Dermis blood vessel endothelial cell (primary cell): ENCODE measurements around the gene ZNF277. TPM values are rescaled to one million over a fixed set of nuclear protein-coding genes. Genes with fewer than 3 reads are reported as not detected.

Source experiments
- DNase-seq: peaks from one replicate; pipeline ENCODE4 v3.0.0; 2010
- total RNA-seq: library from RNA; depleted of rRNA; stranded (reverse); fragments of >200 nt; gene quantifications from 2 replicates; pipeline ENCODE4 v1.2.3, GENCODE V29; 2014

ZNF277 gene
- 43.8 and 61.9 TPM in 2 replicates for total RNA-seq

- DNase-seq, result peak; percentile 100
Measured at GRCh38 chr7:112206238-112206990, at the start of gene ZNF277, which contains the start of gene DOCK4. Gene ZNF277 (plus strand): TSS chr7:112206695. CDS start chr7:112206717, 22 bp downstream. Gene DOCK4 (minus strand): TSS chr7:112206399. CDS start chr7:112206138, 261 bp downstream.

- DNase-seq, result no peak
Measured at GRCh38 chr7:112157072-112157471, 49.4 kb upstream of the ZNF277 start.

- no peak for DNase-seq
Measured at GRCh38 chr7:112159351-112159750, 47.1 kb upstream of the ZNF277 start.

GRCh38 chr7:112160130-112160770, 46.2 kb upstream of the ZNF277 start:
- DNase-seq, result peak; percentile 71

- DNase-seq, result no peak
Measured at GRCh38 chr7:112160771-112161150, 45.7 kb upstream of the ZNF277 start.

- DNase-seq, result no peak
Measured at GRCh38 chr7:112161253-112162141, 45.0 kb upstream of the ZNF277 start.

GRCh38 chr7:112162142-112162766, 44.2 kb upstream of the ZNF277 start:
- peak; percentile 95 for DNase-seq

GRCh38 chr7:112162784-112163506, 43.5 kb upstream of the ZNF277 start:
- DNase-seq, result peak; percentile 42

- peak; percentile 84 for DNase-seq
Measured at GRCh38 chr7:112167147-112167546, 39.3 kb upstream of the ZNF277 start.

- no peak for DNase-seq
Measured at GRCh38 chr7:112168915-112169314, 37.6 kb upstream of the ZNF277 start.

GRCh38 chr7:112171673-112172072, 34.8 kb upstream of the ZNF277 start:
- DNase-seq, result no peak

GRCh38 chr7:112172870-112173567, 33.5 kb upstream of the ZNF277 start:
- DNase-seq, result peak; percentile 74

GRCh38 chr7:112173568-112173905, 33.0 kb upstream of the ZNF277 start:
- DNase-seq, result no peak

- DNase-seq, result no peak
Measured at GRCh38 chr7:112174192-112174591, 32.3 kb upstream of the ZNF277 start.

GRCh38 chr7:112176241-112176640, 30.3 kb upstream of the ZNF277 start:
- peak; percentile 45 for DNase-seq

GRCh38 chr7:112176693-112177415, 29.6 kb upstream of the ZNF277 start:
- no peak for DNase-seq

- no peak for DNase-seq
Measured at GRCh38 chr7:112180223-112180622, 26.3 kb upstream of the ZNF277 start.

GRCh38 chr7:112182749-112183148, 23.7 kb upstream of the ZNF277 start:
- DNase-seq, result no peak

GRCh38 chr7:112183266-112183665, 23.2 kb upstream of the ZNF277 start:
- DNase-seq, result no peak

- no peak for DNase-seq
Measured at GRCh38 chr7:112184455-112184854, 22.0 kb upstream of the ZNF277 start.
